Neuronal stem cell (in vitro differentiated cells): Measurements from ENCODE around the gene NRDE2.
A peak's percentile ranks its signal among the peaks of the same experiment; 100 is the strongest.

ENCODE experiments used
- DNase-seq: peaks from one replicate; pipeline ENCODE4 v3.0.0-alpha.2; 2013; ENCODE audit warnings: low spot score
- H2AFZ ChIP-seq: one replicate; pipeline ENCODE4 v1.6.1; 2013; ENCODE audit warnings: mild to moderate bottlenecking, low read length, inconsistent platforms
- H2AK5ac ChIP-seq: 2 replicates; pipeline ENCODE4 v1.6.1; 2013; ENCODE audit warnings: low read depth, mild to moderate bottlenecking, inconsistent platforms, low read length, moderate library complexity, mixed read lengths
- H2BK120ac ChIP-seq: 2 replicates; pipeline ENCODE4 v1.6.1; 2013; ENCODE audit warnings: low read depth, mild to moderate bottlenecking, inconsistent platforms, low read length, moderate library complexity, mixed read lengths
- H2BK12ac ChIP-seq: one replicate; pipeline ENCODE4 v1.6.1; 2013; ENCODE audit warnings: low read length, inconsistent platforms
- H2BK15ac ChIP-seq: 2 replicates; pipeline ENCODE4 v1.6.1; 2013; ENCODE audit warnings: mild to moderate bottlenecking, low read length, inconsistent platforms, mixed read lengths
- H2BK5ac ChIP-seq: one replicate; pipeline ENCODE4 v1.6.1; 2013; ENCODE audit warnings: inconsistent platforms, mild to moderate bottlenecking, low read length, moderate library complexity
- H3K14ac ChIP-seq: one replicate; pipeline ENCODE4 v1.6.1; 2013; ENCODE audit warnings: low read length, inconsistent platforms
- H3K18ac ChIP-seq: 2 replicates; pipeline ENCODE4 v1.6.1; 2013; ENCODE audit warnings: low read length, inconsistent platforms
- H3K23ac ChIP-seq: 2 replicates; pipeline ENCODE4 v1.6.1; 2013; ENCODE audit warnings: low read depth, mild to moderate bottlenecking, mixed read lengths, low read length, inconsistent platforms; ENCODE audit not compliant: poor library complexity
- H3K27ac ChIP-seq: replicated peaks from 3 replicates; pipeline ENCODE4 v1.5.1; 2013; ENCODE audit warnings: low read length, inconsistent platforms
- H3K27me3 ChIP-seq, 3 experiments: 2 replicates each; pipeline ENCODE4 v1.6.1; 2013; ENCODE audit warnings: low read length in 3 of 3, mild to moderate bottlenecking in 2 of 3, inconsistent platforms in 1 of 3, low read depth in 1 of 3, mixed read lengths in 1 of 3, moderate library complexity in 1 of 3; ENCODE audit not compliant: control insufficient read depth in 3 of 3, insufficient read depth in 3 of 3
- H3K36me3 ChIP-seq, 2 donors: replicated peaks in 1 of 2; 2 replicates each; pipeline ENCODE4 v1.6.1; 2013; ENCODE audit warnings: low read length in 2 of 2; ENCODE audit not compliant: control insufficient read depth in 2 of 2, insufficient read depth in 2 of 2
- H3K4ac ChIP-seq: 2 replicates; pipeline ENCODE4 v1.6.1; 2013; ENCODE audit warnings: inconsistent platforms, mild to moderate bottlenecking, low read length, moderate library complexity
- H3K4me1 ChIP-seq, 2 donors: 1 replicate in 1 of 2; 2 replicates in 1 of 2; pipeline ENCODE4 v1.6.1; 2013; ENCODE audit warnings: low read length in 2 of 2, low read depth in 1 of 2; ENCODE audit not compliant: control insufficient read depth in 2 of 2, insufficient read depth in 1 of 2
- H3K4me2 ChIP-seq: one replicate; pipeline ENCODE4 v1.6.1; 2013; ENCODE audit warnings: mild to moderate bottlenecking, low read length, inconsistent platforms; ENCODE audit not compliant: insufficient read depth, poor library complexity, severe bottlenecking
- H3K4me3 ChIP-seq, 2 donors: 2 replicates each; pipeline ENCODE4 v1.5.1; 2013; ENCODE audit warnings: low read length in 2 of 2, mild to moderate bottlenecking in 2 of 2, inconsistent platforms in 1 of 2, moderate library complexity in 1 of 2
- H3K79me1 ChIP-seq: one replicate; pipeline ENCODE4 v1.6.1; 2013; ENCODE audit warnings: low read depth, mild to moderate bottlenecking, inconsistent platforms, low read length, moderate library complexity
- H3K9ac ChIP-seq: one replicate; pipeline ENCODE4 v1.6.1; 2013; ENCODE audit warnings: mild to moderate bottlenecking, low read depth, low read length, inconsistent platforms; ENCODE audit not compliant: poor library complexity
- H3K9me3 ChIP-seq, 2 donors: replicated peaks in 1 of 2; 2 replicates each; pipeline versions ENCODE3 to v1.6.1; 2013; ENCODE audit warnings: low read length in 2 of 2, mild to moderate bottlenecking in 2 of 2, inconsistent platforms in 1 of 2, low read depth in 1 of 2, mixed read lengths in 1 of 2, moderate library complexity in 1 of 2; ENCODE audit not compliant: control insufficient read depth in 2 of 2, insufficient read depth in 1 of 2
- H4K8ac ChIP-seq: one replicate; pipeline ENCODE4 v1.6.1; 2013; ENCODE audit warnings: low read depth, mild to moderate bottlenecking, inconsistent platforms, low read length, moderate library complexity
- H4K91ac ChIP-seq: one replicate; pipeline ENCODE4 v1.6.1; 2013; ENCODE audit warnings: low read length, low read depth, mild to moderate bottlenecking, inconsistent platforms; ENCODE audit not compliant: poor library complexity
- WGBS, 2 donors: extraction: QIAGEN DNeasy Blood & Tissue Kit; methylation state at CpG; one replicate each; pipeline ENCODE4 v1.1.7; 2013; ENCODE audit warnings: missing lambda C conversion rate in 2 of 2, mixed read lengths in 1 of 2; ENCODE audit not compliant: insufficient read length in 2 of 2, insufficient replicate concordance in 1 of 2; ENCODE audit errors: extremely low coverage in 2 of 2; 5-methylcytosine and 5-hydroxymethylcytosine counted together

Gene NRDE2

DNA sequence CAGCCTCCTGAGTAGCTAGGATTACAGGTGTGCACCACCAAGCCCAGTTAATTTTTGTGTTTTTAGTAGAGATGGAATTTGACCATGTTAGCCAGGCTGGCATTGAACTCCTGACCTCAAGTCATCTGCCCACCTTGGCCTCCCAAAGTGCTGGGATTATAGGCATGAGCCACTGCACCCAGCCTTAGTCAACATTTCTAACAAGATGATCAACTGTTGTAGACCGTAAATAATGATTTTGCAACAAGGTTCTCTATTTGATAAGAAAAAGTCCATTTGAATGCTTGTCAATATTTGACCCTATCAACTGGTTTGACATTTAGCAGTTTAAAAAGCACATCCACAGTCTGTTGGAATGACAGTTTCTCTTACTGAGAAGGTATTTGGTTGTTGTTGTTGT lies 25.2 kb upstream of the NRDE2 start:
- no peaks in the 10 kb centered on the region for H3K79me1 ChIP-seq
- no peak overlapping the region for H3K23ac ChIP-seq
- H2BK120ac ChIP-seq: no peak overlapping the region
- no peak overlapping the region for H2AFZ ChIP-seq
- no peak overlapping the region for H3K27ac ChIP-seq
- no CpG with 5 or more reads among the region's 1 CpG for WGBS, 2 donors
- no peak overlapping the region for H4K91ac ChIP-seq
- no peak overlapping the region for H2BK15ac ChIP-seq
- no peak overlapping the region for H3K4me2 ChIP-seq
- no peak overlapping the region for H2BK5ac ChIP-seq
- H3K14ac ChIP-seq: no peak overlapping the region
- no peak overlapping the region for H2AK5ac ChIP-seq
- H3K4ac ChIP-seq: no peak overlapping the region
- no peaks in the 10 kb centered on the region for H3K9me3 ChIP-seq
- H3K4me3 ChIP-seq: no peak overlapping the region
- peaks cover 0 to 11% of the 10 kb centered on the region in 2 donors for H3K4me1 ChIP-seq
- no peak for DNase-seq
- H3K36me3 ChIP-seq: no peaks in the 10 kb centered on the region
- no peak overlapping the region for H3K18ac ChIP-seq
- H2BK12ac ChIP-seq: no peak overlapping the region
- H4K8ac ChIP-seq: no peak overlapping the region
- H3K27me3 ChIP-seq: peaks cover 0 to 5% (median 0%) of the 10 kb centered on the region in 3 experiments
- no peak overlapping the region for H3K9ac ChIP-seq

DNA sequence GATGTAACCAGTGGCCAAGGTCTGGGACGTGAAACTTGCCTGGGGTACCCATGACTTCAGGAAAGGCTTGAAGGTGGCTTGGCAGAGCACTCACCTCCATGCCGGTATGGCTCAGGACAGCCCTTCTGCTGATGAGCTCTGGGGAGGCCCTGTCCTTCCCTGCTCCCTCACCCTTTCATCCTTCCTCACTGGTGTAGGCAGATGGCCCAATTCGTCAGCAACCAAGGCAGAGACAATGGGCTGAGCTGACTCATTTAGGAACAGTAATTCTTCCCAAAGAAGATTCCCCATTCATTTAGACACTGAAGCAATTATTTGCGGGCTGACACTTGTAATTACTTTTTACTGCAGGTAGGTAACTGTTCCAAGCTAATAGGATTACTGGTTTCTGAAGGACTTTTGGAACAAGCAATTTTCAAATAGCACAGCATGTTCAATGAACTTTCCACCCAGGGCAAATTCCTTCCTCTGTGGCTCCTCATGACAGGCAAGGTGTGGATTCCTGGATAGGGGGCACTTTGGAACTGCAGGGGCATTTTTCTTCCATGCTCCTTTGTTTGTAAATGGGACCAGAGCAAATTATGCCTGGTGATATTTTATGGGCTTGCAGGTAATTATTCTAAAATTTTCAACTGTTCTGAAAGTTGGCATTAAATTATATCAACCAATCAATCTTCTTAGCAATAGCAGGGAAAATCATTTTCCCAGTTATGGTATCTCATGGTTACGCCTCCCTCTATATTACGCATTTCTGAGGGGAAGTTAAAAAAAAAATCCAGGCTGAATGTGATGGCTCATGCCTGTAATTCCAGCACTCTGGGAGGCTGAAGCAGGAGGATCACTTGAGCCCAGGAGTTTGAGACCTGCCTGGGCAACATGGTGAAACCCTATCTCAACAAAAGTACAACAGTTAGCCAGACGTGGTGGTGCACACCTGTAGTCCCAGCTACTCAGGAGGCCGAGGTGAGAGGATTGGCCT lies 24.1 kb upstream of the NRDE2 start:
- H3K14ac ChIP-seq: no peak overlapping the region
- WGBS, 2 donors: no CpG with 5 or more reads among the region's 8 CpGs

GRCh38 chr14:90354551-90355298 lies 23.0 kb upstream of the NRDE2 start:
- Histone ChIP-seq H3K79me1 (no peaks in the 10 kb centered on the region), H3K27me3 (peaks cover 0 to 5% (median 0%) of the 10 kb centered on the region in 3 experiments), H3K4me2 (no peak overlapping the region), H3K4me1 (peaks cover 0 to 11% of the 10 kb centered on the region in 2 donors), H3K14ac (no peak overlapping the region), H2AFZ (no peak overlapping the region), H2BK120ac (no peak overlapping the region), H2BK5ac (no peak overlapping the region), H3K23ac (no peak overlapping the region), H2BK12ac (no peak overlapping the region), H3K4ac (no peak overlapping the region), H3K4me3 (no peak overlapping the region), H2AK5ac (no peak overlapping the region), H3K18ac (peak overlapping the region; percentile 39), H2BK15ac (no peak overlapping the region), H3K9me3 (no peaks in the 10 kb centered on the region), H4K8ac (no peak overlapping the region), H3K27ac (no peak overlapping the region), H3K9ac (no peak overlapping the region), H4K91ac (no peak overlapping the region), H3K36me3 (no peaks in the 10 kb centered on the region)
- DNase-seq: no peak
- WGBS, 2 donors: no CpG with 5 or more reads among the region's 16 CpGs

More for the DNA sequence above, 24.1 kb upstream of the NRDE2 start:
- no peak overlapping the region for H4K8ac ChIP-seq
- H3K4me2 ChIP-seq: no peak overlapping the region
- no peak overlapping the region for H2AK5ac ChIP-seq
- peaks cover 0 to 11% of the 10 kb centered on the region in 2 donors for H3K4me1 ChIP-seq
- peak overlapping the region; percentile 61 for H3K27ac ChIP-seq
- no peak overlapping the region for H2AFZ ChIP-seq
- no peak overlapping the region for H2BK12ac ChIP-seq
- H3K23ac ChIP-seq: no peak overlapping the region
- no peak for DNase-seq
- H3K9me3 ChIP-seq: no peaks in the 10 kb centered on the region
- H3K27me3 ChIP-seq: peaks cover 0 to 5% (median 0%) of the 10 kb centered on the region in 3 experiments
- no peak overlapping the region for H2BK15ac ChIP-seq
- H3K9ac ChIP-seq: no peak overlapping the region
- H2BK120ac ChIP-seq: no peak overlapping the region
- H3K36me3 ChIP-seq: no peaks in the 10 kb centered on the region
- H2BK5ac ChIP-seq: no peak overlapping the region
- no peak overlapping the region for H4K91ac ChIP-seq
- H3K18ac ChIP-seq: peak overlapping the region; percentile 63
- H3K79me1 ChIP-seq: no peaks in the 10 kb centered on the region
- no peak overlapping the region for H3K4me3 ChIP-seq
- no peak overlapping the region for H3K4ac ChIP-seq

GRCh38 chr14:90349739-90350138 lies 18.0 kb upstream of the NRDE2 start:
- no peaks in the 10 kb centered on the region for H3K79me1 ChIP-seq
- no peak overlapping the region for H2AFZ ChIP-seq
- no peaks in the 10 kb centered on the region for H3K36me3 ChIP-seq
- no peak overlapping the region for H3K18ac ChIP-seq
- no peak overlapping the region for H3K4me2 ChIP-seq
- no peak overlapping the region for H3K23ac ChIP-seq
- H3K27me3 ChIP-seq: no peaks in the 10 kb centered on the region
- no CpG with 5 or more reads among the region's 4 CpGs for WGBS, 2 donors
- H3K4me1 ChIP-seq: peaks cover 0 to 5% of the 10 kb centered on the region in 2 donors
- H2BK120ac ChIP-seq: no peak overlapping the region
- no peak overlapping the region for H3K27ac ChIP-seq
- no peak overlapping the region for H2BK5ac ChIP-seq
- no peak overlapping the region for H4K8ac ChIP-seq
- no peak overlapping the region for H3K14ac ChIP-seq
- no peak overlapping the region for H4K91ac ChIP-seq
- H2AK5ac ChIP-seq: no peak overlapping the region
- H3K9ac ChIP-seq: no peak overlapping the region
- DNase-seq: no peak
- H3K9me3 ChIP-seq: no peaks in the 10 kb centered on the region
- no peak overlapping the region for H2BK12ac ChIP-seq
- no peak overlapping the region for H3K4me3 ChIP-seq
- no peak overlapping the region for H2BK15ac ChIP-seq
- H3K4ac ChIP-seq: no peak overlapping the region
